GM19240 (cell line): ENCODE results near the gene ATP8A2.
A peak's percentile ranks its signal among the peaks of the same experiment; 100 is the strongest.
"Not testable (repeated sequence)": the region's sequence is repeated elsewhere in the genome, so short reads cannot be mapped to it uniquely, and the experiment has no call there.

Source experiments
- DNase-seq: peaks from one replicate; pipeline ENCODE4 v3.0.0; 2011; ENCODE audit warnings: low spot score; ENCODE audit not compliant: insufficient read length

ATP8A2 gene

DNA sequence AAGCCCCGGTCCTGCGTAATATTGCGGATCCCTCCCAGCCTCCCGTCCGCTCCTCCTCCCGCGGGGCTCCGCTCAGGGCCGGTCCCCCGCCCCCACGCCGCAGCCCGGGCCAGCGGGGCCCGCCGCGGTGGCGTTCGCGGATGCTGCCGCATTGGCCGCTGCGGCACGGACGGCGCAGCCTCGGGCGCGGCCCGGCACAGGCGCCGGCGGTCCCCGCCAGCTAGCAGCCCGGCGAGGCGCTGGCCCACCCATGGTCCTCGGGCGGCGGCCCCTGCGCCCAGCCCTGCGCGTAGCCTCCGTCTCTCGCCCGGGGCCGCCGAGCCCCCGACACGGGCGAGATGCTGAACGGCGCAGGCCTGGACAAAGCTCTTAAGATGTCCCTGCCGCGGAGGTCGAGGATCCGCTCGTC is at the start of gene ATP8A2:
Gene ATP8A2, plus strand, starts transcription at position 100 of the 409 bp plus-strand sequence. Its CDS starts 239 bp downstream, at position 339.
- no peak for DNase-seq

DNA sequence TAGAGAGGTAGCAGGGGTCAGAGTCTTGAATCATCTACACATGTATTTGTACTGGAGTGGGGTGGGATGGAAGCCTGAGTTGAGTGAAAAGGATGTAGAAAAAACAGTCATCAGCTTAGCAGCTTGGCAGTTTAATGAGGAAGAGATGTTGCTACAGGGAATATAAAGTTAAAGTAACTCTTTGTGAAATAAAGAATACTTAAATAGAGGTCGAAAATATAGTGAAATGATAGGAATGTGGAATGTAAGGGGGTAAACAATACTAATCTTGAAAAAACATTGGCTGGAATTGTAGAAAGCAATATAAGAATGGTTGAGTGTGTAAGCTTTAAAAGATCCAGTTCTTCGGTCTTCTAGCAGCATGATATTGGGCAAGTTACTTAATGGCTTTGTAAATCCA is 47.7 kb upstream of the ATP8A2 start:
- no peak for DNase-seq

DNA sequence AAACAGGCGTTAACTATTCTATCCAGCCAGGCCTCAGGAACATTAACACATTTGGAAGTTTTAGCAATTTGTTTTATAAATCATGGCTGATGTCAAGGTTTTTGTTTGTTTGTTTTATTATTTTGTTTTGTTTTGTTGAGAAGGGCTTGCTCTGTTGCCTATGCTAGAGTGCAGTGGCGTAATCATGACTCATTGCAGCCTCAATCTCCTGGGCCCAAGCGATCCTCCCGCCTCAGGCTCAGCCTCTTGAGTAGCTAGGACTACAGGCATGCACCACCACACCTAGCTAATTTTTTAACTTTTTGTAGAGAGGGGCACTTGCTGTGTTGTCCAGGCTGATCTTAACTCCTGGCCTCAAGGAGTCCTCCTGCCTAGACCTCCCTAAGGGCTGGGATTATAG is 42.1 kb upstream of the ATP8A2 start:
- DNase-seq = no peak

DNA sequence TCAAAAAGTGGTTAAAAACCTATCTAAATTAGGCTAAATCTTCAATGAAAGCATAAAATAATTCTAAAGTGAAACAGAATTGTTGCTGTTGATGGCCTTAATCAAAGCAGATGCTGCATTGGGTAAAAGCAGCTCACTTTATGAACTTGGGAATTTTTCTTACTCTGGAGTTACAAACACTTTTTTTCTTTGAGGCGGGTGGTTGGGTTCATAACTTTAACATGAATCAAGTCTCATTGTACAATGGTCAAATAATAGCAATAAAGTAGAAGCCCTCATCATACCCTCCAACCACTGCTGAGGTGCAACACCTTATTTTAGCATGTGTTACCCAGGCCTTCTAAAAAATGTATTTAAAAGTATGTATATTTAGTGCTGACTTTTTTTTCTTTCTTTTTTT is 41.2 kb upstream of the ATP8A2 start:
- DNase-seq = no peak

DNA sequence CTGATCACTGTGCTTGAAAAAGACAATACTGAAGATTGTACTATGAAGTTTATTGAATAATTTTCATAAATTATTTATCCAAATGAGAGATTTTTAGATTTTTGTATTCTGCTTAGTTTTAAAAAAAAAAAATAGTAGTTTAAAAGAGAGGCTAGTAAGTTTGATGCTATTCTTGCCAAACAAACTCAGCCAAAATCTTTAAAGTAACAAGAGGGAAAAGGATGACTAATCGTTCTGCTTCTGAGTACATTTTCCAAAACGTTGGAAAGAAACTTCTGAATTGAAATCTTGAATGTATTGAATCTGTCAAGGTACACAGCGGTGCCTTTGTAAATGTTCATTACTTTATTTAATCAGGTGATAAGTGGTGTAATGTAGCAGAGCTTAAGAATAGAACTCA is 35.9 kb upstream of the ATP8A2 start:
- DNase-seq = no peak

DNA sequence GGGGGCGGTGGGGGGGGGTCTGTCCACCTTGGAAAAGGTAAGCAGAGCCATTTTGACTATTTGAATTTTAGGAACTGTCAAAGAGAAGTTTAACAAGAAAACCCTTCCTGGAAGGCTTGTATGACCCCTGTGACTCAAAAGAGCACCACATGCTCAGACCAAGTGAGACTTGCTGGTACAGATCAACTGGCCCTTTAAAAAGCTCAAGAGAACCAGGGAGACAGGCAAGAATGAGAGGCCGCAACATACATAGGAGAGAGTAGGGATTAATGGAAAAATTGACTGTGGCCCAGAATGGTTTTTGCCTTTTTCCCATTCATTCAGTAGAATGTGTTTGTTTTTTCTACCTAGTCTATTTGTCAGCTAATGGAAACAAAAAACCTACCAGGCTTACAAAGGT is 26.2 kb upstream of the ATP8A2 start:
- DNase-seq = no peak

DNA sequence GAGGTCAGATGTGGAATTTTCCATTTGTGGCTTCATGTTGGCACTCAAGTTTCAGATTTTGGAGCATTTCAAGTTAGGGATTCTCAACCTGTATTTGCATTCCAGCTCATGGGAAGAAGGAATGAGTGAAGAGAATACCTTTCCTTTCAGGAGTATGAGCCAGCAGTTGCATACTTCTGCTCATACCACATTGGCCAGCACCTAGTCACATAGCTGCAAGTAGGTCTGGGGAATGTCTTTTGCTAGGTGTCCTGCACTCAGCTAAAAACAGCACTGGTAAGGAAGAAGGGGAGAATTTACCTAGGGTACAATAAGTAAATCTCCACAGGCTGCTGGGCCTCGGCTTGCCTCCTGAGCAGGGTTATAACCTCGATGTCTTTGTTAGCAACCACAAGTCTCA is 24.6 kb upstream of the ATP8A2 start:
- DNase-seq = no peak

DNA sequence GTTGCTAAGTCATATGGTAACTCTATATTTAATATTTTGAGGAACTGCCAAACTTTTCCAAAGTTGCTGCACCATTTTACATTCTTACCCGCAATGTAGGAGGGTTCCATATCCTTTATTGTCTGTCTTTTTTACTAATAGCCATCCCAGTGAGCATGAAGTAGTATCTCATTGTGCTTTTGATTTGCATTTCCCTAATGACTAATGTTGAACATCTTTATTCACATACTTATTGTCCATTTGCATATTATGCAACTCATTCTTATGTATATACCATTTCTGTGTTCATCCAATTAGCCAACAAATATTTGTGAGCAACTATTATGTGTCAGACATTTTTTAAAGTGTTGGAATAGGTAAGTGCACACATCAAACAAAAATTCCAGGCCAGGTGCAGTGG is 20.4 kb upstream of the ATP8A2 start:
- DNase-seq = no peak

DNA sequence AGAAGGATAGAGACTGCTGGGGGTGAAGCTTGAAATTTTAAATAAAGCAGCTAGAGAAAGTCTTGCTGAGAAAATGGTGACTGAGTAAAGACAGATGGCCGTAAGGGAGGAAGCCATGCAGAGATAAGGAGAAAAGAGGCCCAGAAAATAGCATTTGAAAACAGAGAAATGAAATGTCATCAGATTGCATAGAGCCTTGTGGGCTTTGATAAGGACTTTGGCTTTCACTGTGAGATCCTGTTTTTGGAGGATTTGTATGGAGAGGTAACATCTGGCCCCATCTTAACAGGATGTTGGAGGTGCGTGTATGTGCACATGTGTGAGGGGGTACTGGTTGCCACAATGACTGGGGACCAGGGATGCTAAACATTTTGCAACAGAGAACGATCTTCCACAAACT is 19.5 kb upstream of the ATP8A2 start:
- DNase-seq = no peak

DNA sequence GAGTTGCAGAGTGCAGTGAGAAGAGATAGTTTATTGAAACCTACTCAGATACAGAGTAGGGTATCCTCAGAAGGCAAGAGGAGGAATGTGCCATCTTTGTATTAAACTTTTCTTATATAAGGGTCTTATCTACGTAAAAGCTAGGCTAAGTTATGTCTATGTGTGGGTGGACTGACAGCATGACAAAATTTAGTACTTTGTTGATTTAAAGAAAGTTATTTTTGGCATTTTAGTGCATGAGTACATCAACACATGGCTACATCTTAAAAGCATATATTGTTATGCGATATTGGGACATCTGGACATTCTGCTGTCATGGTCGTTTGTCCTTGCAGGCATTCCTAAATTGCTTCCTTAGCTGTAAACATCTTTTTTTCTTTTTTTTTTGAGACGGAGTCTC is 19.0 kb upstream of the ATP8A2 start:
- no peak for DNase-seq

DNA sequence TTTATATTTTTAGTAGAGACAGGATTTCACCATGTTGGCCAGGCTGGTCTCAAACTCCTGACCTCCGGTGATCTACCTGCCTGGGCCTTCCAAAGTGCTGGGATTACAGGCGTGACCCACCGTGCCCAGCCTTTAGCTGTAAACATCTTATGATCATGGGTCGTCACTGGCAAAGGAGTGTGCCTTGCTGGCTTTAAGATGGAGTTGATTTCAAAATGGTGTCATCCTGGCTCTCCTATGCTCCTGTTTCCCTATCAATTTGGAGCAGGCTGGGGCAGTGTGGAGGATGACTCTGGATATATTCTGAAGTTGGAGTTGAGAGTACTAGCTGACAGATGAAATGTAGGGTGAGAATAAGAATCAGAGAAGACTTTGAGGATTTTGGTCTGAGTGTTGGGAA is 18.4 kb upstream of the ATP8A2 start:
- DNase-seq = no peak

DNA sequence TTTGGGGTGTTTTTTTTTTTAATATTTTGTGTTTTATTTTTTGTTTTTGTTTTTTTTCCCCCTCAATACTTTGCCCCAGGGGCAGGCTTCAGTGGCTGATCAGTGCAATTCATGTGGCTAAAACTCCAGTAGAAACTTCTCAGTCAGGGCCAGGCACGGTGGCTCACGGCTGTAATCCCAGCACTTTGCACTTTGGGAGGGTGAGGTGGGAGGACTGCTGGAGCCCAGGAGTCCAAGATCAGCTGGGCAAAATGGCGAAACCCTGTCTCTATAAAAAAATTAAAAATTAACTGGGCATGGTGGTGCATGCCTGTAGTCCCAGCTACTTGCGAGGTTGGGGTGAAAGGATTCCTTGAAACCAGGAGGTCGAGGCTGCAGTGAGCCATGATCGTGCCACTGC is 17.4 kb upstream of the ATP8A2 start:
- no peak for DNase-seq

DNA sequence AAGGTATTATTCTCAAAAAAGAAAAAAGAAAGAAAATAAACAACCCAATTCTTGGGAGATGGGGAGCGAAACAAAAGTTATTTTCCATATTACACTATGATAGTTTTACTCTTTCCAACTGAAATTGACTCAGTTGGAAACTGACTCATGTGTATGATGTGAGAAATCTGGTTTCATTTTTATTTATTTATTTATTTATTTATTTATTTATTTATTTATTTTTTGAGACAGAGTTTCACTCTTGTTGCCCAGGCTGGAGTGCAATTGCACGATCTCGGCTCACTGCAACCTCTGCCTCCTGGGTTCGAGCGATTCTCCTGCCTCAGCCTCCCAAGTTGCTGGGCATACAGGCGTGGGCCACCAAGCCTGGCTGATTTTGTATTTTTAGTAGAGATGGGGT is 11.3 kb upstream of the ATP8A2 start:
- not testable (repeated sequence) for DNase-seq

DNA sequence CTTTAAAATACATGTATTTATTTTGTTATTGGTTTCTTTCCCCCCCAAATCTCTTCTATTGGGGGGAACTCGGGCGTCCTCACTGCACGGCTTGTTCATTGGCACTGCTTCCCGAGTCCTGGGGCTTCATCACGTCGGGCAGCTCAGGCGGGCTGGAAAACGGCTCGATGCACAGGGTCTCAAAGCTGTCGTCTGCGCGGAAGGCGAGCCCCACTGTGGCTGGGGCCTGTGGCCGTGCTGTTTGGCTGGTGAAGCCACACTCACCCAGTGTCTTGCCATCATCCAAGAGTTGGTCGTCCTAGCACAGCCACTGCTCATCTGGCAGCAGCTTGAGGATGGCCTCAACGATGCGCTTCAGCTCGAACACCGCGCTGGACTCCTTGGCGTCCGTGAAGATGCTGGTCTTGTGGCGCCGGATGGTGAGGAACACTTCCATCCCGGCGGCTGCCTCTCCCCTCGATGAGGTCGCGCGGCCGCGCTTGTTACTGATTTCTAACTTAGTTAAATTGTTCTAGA is 6.0 kb upstream of the ATP8A2 start:
- DNase-seq = no peak

DNA sequence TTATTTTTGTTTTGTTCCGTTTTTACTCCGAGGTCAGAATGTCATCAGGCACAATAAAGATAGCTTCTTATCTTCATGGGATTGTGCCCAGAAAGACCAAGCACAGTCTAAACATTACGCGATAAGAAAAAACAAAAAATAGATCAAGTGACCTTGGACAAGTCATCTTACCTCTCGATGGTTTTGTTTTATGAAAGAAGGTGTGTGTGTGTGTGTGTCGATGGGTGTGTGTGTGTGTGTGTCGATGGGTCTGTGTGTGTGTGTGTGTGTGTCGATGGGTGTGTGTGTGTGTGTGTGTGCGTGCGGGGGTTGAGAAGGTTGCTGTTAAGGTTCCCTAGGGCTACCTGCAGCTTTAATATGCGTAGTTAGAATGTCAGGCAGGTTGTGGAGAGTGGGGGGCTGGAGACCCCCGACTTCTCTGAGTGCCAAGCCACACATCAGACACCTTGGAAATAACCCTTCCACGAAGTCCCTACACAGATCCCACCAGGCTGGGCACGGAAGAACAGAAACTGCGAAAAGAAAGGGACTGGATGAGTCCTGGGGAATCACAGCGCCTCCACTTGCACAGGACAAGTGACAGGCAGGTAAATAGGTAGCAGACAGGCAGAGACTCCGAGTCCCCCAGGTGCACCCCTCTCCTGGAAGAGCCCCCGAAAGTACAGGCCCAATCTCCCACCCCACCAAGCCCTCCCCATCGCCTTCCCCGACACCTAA is 458 bp upstream of the ATP8A2 start:
- no peak for DNase-seq

DNA sequence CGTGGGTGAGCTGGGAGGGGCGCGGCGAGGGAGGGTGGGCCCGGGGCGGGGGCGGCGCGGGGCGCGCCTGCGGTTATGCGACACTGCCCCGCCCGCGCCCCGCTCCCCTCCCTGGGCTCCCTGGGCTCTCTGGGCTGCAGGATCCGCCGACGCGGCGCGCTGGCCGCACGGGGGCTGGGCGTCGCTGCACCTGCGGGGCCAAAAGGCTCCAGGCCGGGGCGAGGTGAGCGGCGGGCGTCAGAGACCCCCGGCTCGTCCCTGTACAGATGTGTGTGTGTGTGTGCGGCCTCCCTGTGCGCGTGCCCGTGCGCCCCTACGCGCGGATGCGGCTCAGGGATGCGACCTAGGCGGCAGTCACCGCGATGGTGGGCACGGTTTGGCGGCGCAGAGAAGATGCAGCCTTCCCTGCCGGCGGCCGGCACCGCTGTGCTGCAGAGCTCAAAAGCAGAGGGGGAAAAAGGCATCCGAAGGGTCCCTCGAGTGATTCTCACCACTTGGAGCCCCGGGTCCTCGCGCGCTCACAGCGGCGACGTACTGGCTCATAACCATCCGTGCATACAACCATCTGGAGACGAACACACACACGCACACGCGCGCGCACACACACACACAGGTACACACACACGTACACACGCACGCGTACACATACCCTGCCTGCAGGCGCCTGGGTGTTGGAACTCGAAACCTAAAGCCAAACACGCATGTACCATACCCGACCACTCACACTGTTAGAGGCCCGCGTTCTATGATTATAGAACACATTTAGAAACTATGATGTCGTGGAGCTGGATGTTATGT is 709 bp downstream of the ATP8A2 start:
- no peak for DNase-seq

DNA sequence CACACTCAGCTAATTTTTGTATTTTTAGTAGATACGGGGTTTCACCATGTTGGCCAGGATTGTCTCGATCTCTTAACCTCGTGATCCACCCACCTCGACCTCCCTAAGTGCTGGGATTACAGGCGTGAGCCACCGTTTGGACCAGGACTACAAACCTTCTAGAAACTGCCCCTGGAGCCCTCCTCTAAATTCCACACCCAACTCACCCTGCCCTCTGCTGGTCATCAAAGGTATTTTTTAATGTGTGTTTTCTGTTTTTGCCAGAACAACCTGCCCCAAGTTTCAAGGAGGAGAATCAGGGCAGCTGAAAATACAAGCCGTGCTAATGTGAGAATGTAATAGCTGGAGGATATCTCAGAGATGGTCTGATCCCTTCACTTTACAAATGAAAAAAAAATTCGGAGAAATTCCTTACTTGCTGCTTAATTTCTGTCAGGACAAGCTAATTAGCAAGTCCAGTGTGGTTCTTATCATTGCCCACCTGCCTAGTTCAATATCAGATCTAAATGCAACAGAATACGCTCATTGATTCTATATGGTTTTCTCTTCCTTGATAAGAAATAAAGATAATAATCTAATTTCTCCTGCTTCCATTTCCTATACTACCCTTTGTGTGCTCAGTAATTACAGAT is 4.1 kb downstream of the ATP8A2 start:
- peak; percentile 29 for DNase-seq

DNA sequence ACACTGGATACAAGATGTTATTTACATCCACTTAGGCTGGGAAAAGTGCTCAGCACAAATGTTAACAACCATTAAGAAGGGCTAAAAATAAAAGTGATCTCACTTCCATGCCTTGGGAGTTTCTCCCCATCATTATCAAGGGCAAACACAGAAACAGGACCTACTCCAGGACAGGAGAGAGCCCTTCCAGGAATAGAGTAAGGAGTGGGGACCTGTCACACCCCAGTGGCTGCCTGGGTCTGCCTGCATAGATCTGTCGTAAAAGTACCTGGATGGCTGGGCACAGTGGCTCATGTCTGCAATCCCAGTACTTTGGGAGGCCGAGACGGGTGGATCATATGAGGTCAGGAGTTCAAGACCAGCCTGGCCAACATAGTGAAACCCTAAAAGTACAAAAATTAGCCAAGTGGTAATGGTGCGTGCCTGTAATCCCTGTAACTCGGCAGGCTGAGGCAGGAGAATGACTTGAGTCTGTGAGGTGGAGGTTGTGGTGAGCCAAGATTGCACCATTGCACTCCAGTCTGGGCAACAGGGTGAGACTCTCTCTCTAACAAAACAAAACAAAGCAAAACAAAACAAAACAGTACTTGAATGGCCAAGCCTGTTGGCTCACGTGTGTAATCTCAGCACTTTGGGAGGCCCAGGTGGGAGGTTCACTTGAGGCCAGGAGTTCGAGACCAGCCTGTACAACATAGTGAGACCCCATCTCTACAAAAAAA is 5.6 kb downstream of the ATP8A2 start:
- no peak for DNase-seq

DNA sequence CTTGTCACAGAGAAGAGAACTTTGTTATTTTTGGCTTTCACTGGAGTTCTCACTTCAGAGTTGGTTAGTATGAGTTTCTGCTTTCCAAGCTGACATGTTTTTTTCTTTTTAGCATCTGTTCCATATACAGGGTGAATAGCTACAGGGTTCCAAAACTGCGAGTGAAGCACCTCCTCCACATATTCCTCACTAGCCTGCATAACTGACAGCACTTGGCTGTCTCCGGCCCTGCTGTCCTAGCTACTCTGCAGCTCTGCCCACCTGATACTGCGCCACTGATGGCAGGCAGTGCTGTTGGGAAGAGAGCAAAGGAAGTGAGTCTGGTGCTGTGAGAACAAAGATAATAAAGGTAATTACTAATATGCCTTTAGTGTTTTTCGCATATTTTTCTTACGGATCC is 6.8 kb downstream of the ATP8A2 start:
- no peak for DNase-seq

DNA sequence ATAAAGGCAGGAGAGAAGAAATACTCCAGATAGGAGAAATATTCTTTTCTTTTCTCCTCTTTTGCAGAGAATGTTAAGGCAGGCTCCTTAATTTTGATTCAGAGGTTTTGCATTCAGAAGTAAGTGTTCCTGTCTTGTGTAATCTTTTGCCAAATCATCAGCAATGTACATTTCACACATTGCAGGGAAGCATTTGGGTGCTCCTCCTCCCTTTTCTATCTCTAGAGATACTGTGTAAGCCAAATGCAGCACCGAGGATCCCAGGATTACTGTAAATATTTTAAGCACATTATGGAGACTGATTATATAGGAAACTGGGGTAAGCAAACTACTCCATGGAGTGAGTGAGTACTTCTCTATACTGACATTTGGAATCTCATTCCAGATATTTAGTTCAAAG is 7.2 kb downstream of the ATP8A2 start:
- no peak for DNase-seq

DNA sequence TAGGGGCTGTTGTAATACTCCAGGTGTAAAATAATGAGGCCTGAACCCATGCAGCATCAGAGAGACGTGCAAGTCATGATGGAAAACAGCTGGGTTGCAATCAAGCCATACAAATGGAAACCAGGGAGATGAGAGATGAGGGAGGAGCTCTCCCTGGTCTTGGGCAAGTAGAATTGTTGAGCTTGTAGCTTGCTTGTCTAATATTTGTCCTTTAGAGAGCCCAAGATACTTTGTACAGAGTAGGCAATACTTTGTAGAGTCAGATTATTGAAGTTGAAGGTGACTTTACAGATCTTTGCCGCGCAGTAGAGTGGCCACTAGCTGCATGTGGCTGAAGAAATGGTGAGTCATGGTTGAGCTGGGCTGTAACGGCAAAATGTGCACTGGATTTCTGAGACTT is 8.3 kb downstream of the ATP8A2 start:
- DNase-seq = no peak
